Activated CD4-positive, alpha-beta T cell treated with anti-CD3 and anti-CD28 coated beads for 24 hours (primary cell): ENCODE results near the gene OR13H1.
"Not testable (repeated sequence)": the region's sequence is repeated elsewhere in the genome, so short reads cannot be mapped to it uniquely, and the experiment has no call there.

ENCODE experiments used
- DNase-seq, 2 donors: peaks; one replicate each; pipeline ENCODE4 v3.0.0-alpha.2; 2020; ENCODE audit warnings: low read depth in 2 of 2

OR13H1 gene

GRCh38 chrX:131543774-131544173 lies at the start of gene OR13H1:
TSS of gene OR13H1 (plus strand) at chrX:131544074. CDS start at chrX:131544074, 0 bp downstream.
- DNase-seq: no peak

- DNase-seq: not testable (repeated sequence)
Measured at GRCh38 chrX:131501556-131501955, 42.3 kb upstream of the OR13H1 start.

GRCh38 chrX:131513159-131513914 lies 30.5 kb upstream of the OR13H1 start:
- no peak for DNase-seq

GRCh38 chrX:131521824-131522223 lies 22.1 kb upstream of the OR13H1 start:
- DNase-seq: no peak

- no peak for DNase-seq
Measured at GRCh38 chrX:131544218-131544617, 344 bp downstream of the OR13H1 start.

GRCh38 chrX:131549011-131549410 lies 5.1 kb downstream of the OR13H1 start:
- DNase-seq: no peak

- DNase-seq: not testable (repeated sequence)
Measured at GRCh38 chrX:131552453-131552852, 8.6 kb downstream of the OR13H1 start.

GRCh38 chrX:131558562-131558961 lies 14.7 kb downstream of the OR13H1 start:
- no peak for DNase-seq

- DNase-seq: no peak
Measured at GRCh38 chrX:131564553-131565229, 20.8 kb downstream of the OR13H1 start.

- DNase-seq: no peak
Measured at GRCh38 chrX:131565909-131566308, 22.0 kb downstream of the OR13H1 start.

- DNase-seq: no peak
Measured at GRCh38 chrX:131571348-131571747, 27.5 kb downstream of the OR13H1 start.

- DNase-seq: no peak
Measured at GRCh38 chrX:131572372-131573014, 28.6 kb downstream of the OR13H1 start.

GRCh38 chrX:131577413-131577812 lies 33.5 kb downstream of the OR13H1 start:
- DNase-seq: no peak

GRCh38 chrX:131577999-131578734 lies 34.3 kb downstream of the OR13H1 start:
- no peak for DNase-seq

- DNase-seq: not testable (repeated sequence)
Measured at GRCh38 chrX:131578735-131579367, 35.0 kb downstream of the OR13H1 start.

GRCh38 chrX:131588995-131589394 lies 45.1 kb downstream of the OR13H1 start:
- DNase-seq: no peak
